Panc1 (cell line): ENCODE data around the gene SDK2. TPM values are rescaled to one million over a fixed set of nuclear protein-coding genes. Genes with fewer than 3 reads are reported as not detected.

ENCODE experiments used
- ATAC-seq: fragments of 200-7000 bp; cut with Tn5 transposase; 2 replicates; pipeline ENCODE4 v1.9.1; 2020; ENCODE audit warnings: mild to moderate bottlenecking, moderate library complexity
- BruUV-seq: library from RNA; stranded (reverse); fragments of 400-500 nt; replicated peaks from 2 replicates; lab custom pipeline; 2021; lab: Mats Ljungman, UMichigan
- CTCF ChIA-PET: fragments of 300-600 bp; sonication (Branson Sonifier 250); formaldehyde crosslinking; loops from one replicate; lab custom pipeline; 2022; ENCODE audit warnings: antibody characterized with exemption; lab: Charles Lee
- POLR2A ChIA-PET: fragments of 300-600 bp; sonication (Branson Sonifier 250); formaldehyde crosslinking; loops from one replicate; lab custom pipeline; 2022; ENCODE audit warnings: antibody characterized with exemption; lab: Charles Lee
- DNase-seq: peaks from one replicate; pipeline ENCODE4 v3.0.0-alpha.2; 2010; ENCODE audit warnings: low read depth, low spot score
- H3K27ac ChIP-seq: 2 replicates; pipeline ENCODE4 v1.5.1; 2011; ENCODE audit warnings: mild to moderate bottlenecking, low read length, inconsistent platforms
- H3K27me3 ChIP-seq: fragments of 200-500 bp; sonication (Bioruptor generic); 2 replicates; pipeline ENCODE4 v1.6.0; 2014; ENCODE audit warnings: low read length, inconsistent platforms; ENCODE audit not compliant: control insufficient read depth, insufficient read depth
- H3K36me3 ChIP-seq: fragments of 200-500 bp; sonication (Bioruptor generic); 2 replicates; pipeline ENCODE4 v1.5.1; 2014; ENCODE audit warnings: inconsistent platforms, mild to moderate bottlenecking, low read length, moderate library complexity; ENCODE audit not compliant: control insufficient read depth, insufficient read depth
- H3K4me1 ChIP-seq: 2 replicates; pipeline ENCODE4 v1.5.1; 2011; ENCODE audit warnings: inconsistent platforms, mild to moderate bottlenecking, low read length, moderate library complexity; ENCODE audit not compliant: control insufficient read depth, insufficient read depth
- H3K4me3 ChIP-seq, 2 experiments: 2 replicates each; pipeline ENCODE4 v1.5.1; 2011 to 2012; ENCODE audit warnings: low read depth in 2 of 2, low read length in 2 of 2, mild to moderate bottlenecking in 2 of 2, inconsistent platforms in 1 of 2, moderate library complexity in 1 of 2
- H3K9me3 ChIP-seq: fragments of 200-500 bp; sonication (Bioruptor generic); 2 replicates; pipeline ENCODE4 v1.5.1; 2014; ENCODE audit warnings: low read depth, mild to moderate bottlenecking, inconsistent platforms, low read length, moderate library complexity; ENCODE audit not compliant: control insufficient read depth, insufficient read depth
- CTCF ChIP-seq: fragments of 450-650 bp; IDR thresholded peaks from 2 replicates; pipeline ENCODE4 v1.5.1; 2017; ENCODE audit warnings: mild to moderate bottlenecking
- POLR2AphosphoS5 ChIP-seq: IDR thresholded peaks from 2 replicates; pipeline ENCODE4 v1.6.1; 2012; ENCODE audit warnings: mild to moderate bottlenecking, low read depth, low read length, moderate library complexity
- SIN3A ChIP-seq: IDR thresholded peaks from 2 replicates; pipeline ENCODE4 v1.6.1; 2012; ENCODE audit warnings: low read depth, mild to moderate bottlenecking, low read length, moderate library complexity, borderline replicate concordance; ENCODE audit not compliant: insufficient read depth
- TCF7L2 ChIP-seq: IDR thresholded peaks from 2 replicates; pipeline ENCODE4 v1.6.1; 2011; ENCODE audit warnings: mild to moderate bottlenecking, low read depth, low read length, inconsistent platforms
- in situ Hi-C: cut with HindIII; loops from 2 replicates; pipeline ENCODE4 v1.10.0; 2016; ENCODE audit warnings: low sequenced_read_pairs, low pct_unique_long_range_greater_than_20kb
- intact Hi-C: fragments of 100-400 bp; cut with micrococcal nuclease; formaldehyde crosslinking; loops from one replicate; pipeline ENCODE4 v1.10.0; 2022; ENCODE audit not compliant: unreplicated experiment
- total RNA-seq: library from RNA; stranded (reverse); gene quantifications from one replicate; pipeline ENCODE4 v1.2.1, GENCODE V29; 2021; ENCODE audit not compliant: unreplicated experiment
- TF ChIP-seq, protein P1 (sequence below), 2 experiments: IDR thresholded peaks; 2 replicates each; pipeline ENCODE4 v1.6.1; 2011 to 2012; ENCODE audit warnings: low read depth in 2 of 2, control low read depth in 1 of 2, low read length in 1 of 2, mild to moderate bottlenecking in 1 of 2, moderate library complexity in 1 of 2; ENCODE audit not compliant: insufficient read depth in 1 of 2

SDK2 gene
- total RNA-seq, 1 experiment from 2014 or later = 0.41 TPM

DNA sequence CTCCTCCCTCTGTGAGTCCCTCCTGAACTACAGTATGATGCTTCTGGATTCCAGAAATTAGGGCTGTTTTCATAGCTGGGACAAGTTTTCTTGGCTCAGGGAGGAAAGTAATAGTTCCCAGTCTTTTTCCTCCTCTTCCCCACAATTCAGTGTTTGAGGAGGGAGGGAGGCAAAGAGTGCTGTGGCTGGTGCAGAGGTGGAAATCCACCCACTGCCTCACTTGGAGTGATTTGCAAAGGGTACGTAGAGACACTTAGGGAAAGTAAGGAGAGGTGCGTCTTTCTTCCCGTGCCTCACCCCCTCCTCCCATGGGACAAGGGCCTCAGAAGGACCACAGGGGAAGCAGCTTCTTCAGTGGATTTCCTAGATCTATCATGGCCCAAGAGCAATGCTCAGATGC lies 21.9 kb downstream of the SDK2 start:
- Histone ChIP-seq H3K27ac (no peak overlapping the region), H3K4me3 (no peak overlapping the region), H3K4me1 (no peaks in the 10 kb centered on the region), H3K9me3 (no peaks in the 10 kb centered on the region), H3K36me3 (no peaks in the 10 kb centered on the region), H3K27me3 (no peaks in the 10 kb centered on the region)
- no peak for TF ChIP-seq SIN3A
- in situ Hi-C loops = no loop called here
- DNase-seq = no peak
- no TSS peak for BruUV-seq
- intact Hi-C loops = no loop called here
- POLR2A ChIA-PET = no interaction called here
- CTCF ChIA-PET = no interaction called here
- ATAC-seq = no peak

DNA sequence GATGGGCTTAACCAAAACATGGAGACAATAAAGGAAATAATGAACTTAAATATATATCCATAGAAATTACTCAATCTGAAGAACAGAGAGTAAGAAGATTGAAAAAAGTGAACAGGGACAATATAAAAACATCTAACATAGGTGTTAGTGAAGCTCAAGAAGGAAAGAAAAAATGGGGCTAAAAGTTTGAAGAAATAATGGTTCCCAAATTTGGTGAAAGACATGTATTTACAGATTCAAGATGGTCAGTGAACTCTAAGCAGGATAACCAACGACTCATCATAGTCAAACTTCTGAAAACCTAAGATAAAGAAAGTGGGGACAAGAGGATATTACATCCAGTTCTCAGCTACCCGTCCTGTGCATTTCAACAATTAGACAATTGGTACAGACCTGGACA lies 22.6 kb downstream of the SDK2 start:
- intact Hi-C loops (no loop called here), in situ Hi-C loops (no loop called here)
- DNase-seq (no peak), ATAC-seq (no peak)
- Histone ChIP-seq H3K36me3 (no peaks in the 10 kb centered on the region), H3K27ac (no peak overlapping the region), H3K4me1 (no peaks in the 10 kb centered on the region), H3K9me3 (no peaks in the 10 kb centered on the region), H3K27me3 (no peaks in the 10 kb centered on the region), H3K4me3 (no peak overlapping the region)
- ChIA-PET CTCF (interaction anchor here (0.6 kb wide), 1 partner anchor 579 kb away, joined by 4 read pairs; no protein-coding TSS in a partner anchor), POLR2A (no interaction called here)
- TF ChIP-seq POLR2AphosphoS5 (no peak), TCF7L2 (no peak), CTCF (no peak), SIN3A (no peak)
- TF ChIP-seq, protein P1, sequence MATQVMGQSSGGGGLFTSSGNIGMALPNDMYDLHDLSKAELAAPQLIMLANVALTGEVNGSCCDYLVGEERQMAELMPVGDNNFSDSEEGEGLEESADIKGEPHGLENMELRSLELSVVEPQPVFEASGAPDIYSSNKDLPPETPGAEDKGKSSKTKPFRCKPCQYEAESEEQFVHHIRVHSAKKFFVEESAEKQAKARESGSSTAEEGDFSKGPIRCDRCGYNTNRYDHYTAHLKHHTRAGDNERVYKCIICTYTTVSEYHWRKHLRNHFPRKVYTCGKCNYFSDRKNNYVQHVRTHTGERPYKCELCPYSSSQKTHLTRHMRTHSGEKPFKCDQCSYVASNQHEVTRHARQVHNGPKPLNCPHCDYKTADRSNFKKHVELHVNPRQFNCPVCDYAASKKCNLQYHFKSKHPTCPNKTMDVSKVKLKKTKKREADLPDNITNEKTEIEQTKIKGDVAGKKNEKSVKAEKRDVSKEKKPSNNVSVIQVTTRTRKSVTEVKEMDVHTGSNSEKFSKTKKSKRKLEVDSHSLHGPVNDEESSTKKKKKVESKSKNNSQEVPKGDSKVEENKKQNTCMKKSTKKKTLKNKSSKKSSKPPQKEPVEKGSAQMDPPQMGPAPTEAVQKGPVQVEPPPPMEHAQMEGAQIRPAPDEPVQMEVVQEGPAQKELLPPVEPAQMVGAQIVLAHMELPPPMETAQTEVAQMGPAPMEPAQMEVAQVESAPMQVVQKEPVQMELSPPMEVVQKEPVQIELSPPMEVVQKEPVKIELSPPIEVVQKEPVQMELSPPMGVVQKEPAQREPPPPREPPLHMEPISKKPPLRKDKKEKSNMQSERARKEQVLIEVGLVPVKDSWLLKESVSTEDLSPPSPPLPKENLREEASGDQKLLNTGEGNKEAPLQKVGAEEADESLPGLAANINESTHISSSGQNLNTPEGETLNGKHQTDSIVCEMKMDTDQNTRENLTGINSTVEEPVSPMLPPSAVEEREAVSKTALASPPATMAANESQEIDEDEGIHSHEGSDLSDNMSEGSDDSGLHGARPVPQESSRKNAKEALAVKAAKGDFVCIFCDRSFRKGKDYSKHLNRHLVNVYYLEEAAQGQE (IDR thresholded peaks at IDR 0.05; ENCODE audit: insufficient read depth in 1 of 2, low read depth in 2 of 2, low read length in 1 of 2) = no peak
- no TSS peak for BruUV-seq

DNA sequence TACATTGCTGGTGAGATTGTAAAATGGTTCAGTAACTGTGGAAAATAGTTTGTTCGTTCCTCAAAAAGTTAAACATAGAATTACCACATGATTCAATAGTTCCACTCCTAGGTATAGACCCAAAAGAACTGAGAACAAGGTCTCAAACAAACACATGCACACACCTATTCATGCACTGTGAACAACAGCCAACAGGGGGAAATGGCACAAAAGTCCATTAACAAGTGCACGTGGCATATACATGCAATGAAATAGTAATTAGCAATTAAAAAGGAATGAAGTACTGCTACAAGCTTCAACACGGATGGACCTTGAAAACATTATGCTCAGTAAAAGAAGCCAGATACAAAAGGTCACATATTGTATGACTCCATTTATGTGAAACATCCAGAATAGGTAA lies 23.8 kb downstream of the SDK2 start:
- no TSS peak for BruUV-seq
- ATAC-seq (no peak), DNase-seq (no peak)
- ChIA-PET POLR2A (no interaction called here), CTCF (no interaction called here)
- intact Hi-C loops (no loop called here), in situ Hi-C loops (no loop called here)
- Histone ChIP-seq H3K36me3 (no peaks in the 10 kb centered on the region), H3K27me3 (no peaks in the 10 kb centered on the region), H3K27ac (no peak overlapping the region), H3K4me3 (no peak overlapping the region), H3K9me3 (no peaks in the 10 kb centered on the region), H3K4me1 (no peaks in the 10 kb centered on the region)
- no peak for TF ChIP-seq POLR2AphosphoS5
- no peak for TF ChIP-seq SIN3A
- TF ChIP-seq, protein P1 (IDR thresholded peaks at IDR 0.05; ENCODE audit: insufficient read depth in 1 of 2, low read depth in 2 of 2, low read length in 1 of 2) = no peak
- TF ChIP-seq TCF7L2 = no peak
- no peak for TF ChIP-seq CTCF
